SU-DHL-6 (cell line): Measurements from ENCODE around the gene ANXA7.
"Not testable (repeated sequence)": the region's sequence is repeated elsewhere in the genome, so short reads cannot be mapped to it uniquely, and the experiment has no call there.

ENCODE experiments used
- EZH2phosphoT487 ChIP-seq: fragments of 200-600 bp; sonication (generic), shearing (Covaris generic); conservative IDR thresholded peaks from 2 replicates; pipeline ENCODE4 v1.6.1; 2018; ENCODE audit warnings: mild to moderate bottlenecking, antibody characterized with exemption, low read length, moderate library complexity, mixed read lengths
- TF ChIP-seq, protein P1 (sequence below): fragments of 200-600 bp; sonication (generic); IDR thresholded peaks from one replicate; pipeline ENCODE4 v1.5.1; 2017; ENCODE audit warnings: antibody characterized with exemption, mild to moderate bottlenecking, low read length, moderate library complexity; ENCODE audit not compliant: insufficient read depth, poor library complexity, severe bottlenecking

DNA sequence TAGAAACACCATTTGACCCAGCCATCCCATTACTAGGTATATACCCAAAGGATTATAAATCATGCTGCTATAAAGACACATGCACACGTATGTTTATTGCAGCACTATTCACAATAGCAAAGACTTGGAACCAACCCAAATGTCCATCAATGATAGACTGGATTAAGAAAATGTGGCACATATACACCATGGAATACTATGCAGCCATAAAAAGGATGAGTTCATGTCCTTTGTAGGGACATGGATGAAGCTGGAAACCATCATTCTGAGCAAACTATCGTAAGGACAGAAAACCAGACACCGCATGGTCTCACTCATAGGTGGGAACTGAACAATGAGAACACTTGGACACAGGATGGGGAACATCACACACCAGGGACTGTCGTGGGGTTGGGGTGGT, 19.5 kb downstream of the ANXA7 start:
- TF ChIP-seq, protein P1, sequence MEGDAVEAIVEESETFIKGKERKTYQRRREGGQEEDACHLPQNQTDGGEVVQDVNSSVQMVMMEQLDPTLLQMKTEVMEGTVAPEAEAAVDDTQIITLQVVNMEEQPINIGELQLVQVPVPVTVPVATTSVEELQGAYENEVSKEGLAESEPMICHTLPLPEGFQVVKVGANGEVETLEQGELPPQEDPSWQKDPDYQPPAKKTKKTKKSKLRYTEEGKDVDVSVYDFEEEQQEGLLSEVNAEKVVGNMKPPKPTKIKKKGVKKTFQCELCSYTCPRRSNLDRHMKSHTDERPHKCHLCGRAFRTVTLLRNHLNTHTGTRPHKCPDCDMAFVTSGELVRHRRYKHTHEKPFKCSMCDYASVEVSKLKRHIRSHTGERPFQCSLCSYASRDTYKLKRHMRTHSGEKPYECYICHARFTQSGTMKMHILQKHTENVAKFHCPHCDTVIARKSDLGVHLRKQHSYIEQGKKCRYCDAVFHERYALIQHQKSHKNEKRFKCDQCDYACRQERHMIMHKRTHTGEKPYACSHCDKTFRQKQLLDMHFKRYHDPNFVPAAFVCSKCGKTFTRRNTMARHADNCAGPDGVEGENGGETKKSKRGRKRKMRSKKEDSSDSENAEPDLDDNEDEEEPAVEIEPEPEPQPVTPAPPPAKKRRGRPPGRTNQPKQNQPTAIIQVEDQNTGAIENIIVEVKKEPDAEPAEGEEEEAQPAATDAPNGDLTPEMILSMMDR, result not testable (repeated sequence)
- not testable (repeated sequence) for TF ChIP-seq EZH2phosphoT487
